D341Med (cell line): ENCODE measurements around the gene AIMP2.
"Not testable (repeated sequence)": the region's sequence is repeated elsewhere in the genome, so short reads cannot be mapped to it uniquely, and the experiment has no call there.

Experiments
- DNase-seq: peaks from one replicate; pipeline ENCODE4 v3.0.0; 2012; ENCODE audit warnings: low spot score

Gene AIMP2

GRCh38 chr7:6008668-6009611, at the start of gene AIMP2, which contains the start of gene PMS2:
Gene AIMP2 (plus strand): TSS chr7:6009272. CDS start chr7:6009364, 92 bp downstream.
Gene PMS2 (minus strand): TSS chr7:6009049. CDS start chr7:6009019, 30 bp downstream.
- DNase-seq: peak; percentile 98

DNA sequence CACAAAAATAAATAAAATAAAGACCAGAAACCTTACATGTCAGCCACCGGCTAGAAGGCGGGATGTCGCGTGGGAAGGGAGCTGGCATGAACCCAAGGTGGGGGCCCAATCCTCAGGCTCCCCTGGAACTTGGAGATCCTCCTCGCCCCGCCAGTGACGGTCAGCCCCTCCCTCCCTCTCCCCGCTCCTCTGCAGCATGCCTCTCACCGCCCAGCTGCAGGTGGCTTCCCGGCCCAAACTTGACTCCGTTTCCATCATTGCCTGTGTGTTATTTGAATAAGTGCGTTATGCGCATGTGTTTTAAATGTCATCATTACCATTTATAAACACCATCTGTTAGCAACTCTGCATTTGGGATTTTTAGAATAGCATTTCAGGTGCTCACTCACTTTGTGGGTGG, 45.9 kb upstream of the AIMP2 start:
- not testable (repeated sequence) for DNase-seq

- not testable (repeated sequence) for DNase-seq
These were observed 45.3 kb upstream of the AIMP2 start for GRCh38 chr7:5963810-5964209.

DNA sequence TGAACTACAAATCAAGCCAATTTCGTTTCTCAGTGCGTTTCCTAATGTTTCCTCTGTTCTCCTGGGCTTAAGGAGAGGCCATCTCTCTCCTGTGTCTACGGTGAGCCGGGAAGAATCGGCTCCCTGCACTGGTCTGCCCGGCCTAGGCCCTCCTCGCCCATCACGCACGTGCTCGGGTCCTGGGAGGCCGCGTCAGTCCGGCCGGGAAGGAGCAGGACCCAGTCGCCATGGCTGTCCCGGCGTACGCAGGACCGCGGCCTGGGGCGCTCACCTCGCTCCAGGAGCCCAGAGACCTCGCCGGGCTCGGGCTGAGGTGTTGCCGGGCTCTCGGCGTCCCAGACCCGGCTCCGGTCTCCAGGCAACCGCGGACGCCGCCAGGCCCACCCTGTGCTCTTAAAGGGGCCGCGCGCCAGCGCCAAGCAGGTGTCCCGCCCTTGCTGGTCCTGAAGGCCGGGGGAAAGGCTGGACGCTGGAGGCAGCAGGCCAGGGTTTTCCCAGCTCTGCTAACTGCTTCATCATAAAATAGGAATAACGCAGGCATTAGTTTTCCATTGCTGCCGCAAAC, 38.6 kb upstream of the AIMP2 start, which contains the start of gene RSPH10B:
TSS of gene RSPH10B (minus strand) at position 343 of the 565 bp plus-strand sequence. CDS start 3,573 bp downstream, outside the sequence.
- not testable (repeated sequence) for DNase-seq

- not testable (repeated sequence) for DNase-seq
These were observed 35.5 kb upstream of the AIMP2 start for GRCh38 chr7:5973580-5973979.

DNA sequence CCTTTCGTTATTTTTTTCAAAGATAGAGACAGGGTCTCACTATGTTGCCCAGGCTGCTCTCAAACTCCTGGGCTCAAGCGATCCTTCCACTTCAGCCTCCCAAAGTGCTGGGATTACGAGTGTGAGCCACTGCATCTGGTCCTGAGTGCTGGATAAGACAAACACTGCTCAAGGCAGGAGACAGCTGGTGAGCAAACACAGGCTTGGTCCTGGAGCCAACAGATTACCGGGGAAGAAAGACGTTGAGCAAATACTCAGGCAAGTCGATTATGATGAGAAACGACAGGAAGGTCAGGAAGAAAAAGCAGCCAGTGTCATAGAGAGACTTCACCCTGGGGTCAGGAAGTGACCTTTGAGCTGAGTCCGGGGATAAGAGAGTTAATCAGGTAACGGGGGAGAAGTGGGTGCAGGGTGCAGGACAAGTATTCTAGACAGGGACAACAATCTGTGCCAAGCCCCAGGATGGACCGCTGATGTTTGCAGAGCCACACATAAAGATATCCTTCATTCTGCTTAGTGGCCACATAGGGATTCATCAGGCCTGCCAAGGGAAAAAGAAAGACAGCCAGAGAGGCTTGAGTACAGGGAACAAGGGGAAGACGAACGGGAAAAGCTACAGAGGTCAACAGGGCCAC, 29.3 kb upstream of the AIMP2 start:
- not testable (repeated sequence) for DNase-seq

GRCh38 chr7:5987061-5987460, 22.0 kb upstream of the AIMP2 start:
- not testable (repeated sequence) for DNase-seq

GRCh38 chr7:5997210-5997808, 11.8 kb upstream of the AIMP2 start:
- peak; percentile 62 for DNase-seq

DNA sequence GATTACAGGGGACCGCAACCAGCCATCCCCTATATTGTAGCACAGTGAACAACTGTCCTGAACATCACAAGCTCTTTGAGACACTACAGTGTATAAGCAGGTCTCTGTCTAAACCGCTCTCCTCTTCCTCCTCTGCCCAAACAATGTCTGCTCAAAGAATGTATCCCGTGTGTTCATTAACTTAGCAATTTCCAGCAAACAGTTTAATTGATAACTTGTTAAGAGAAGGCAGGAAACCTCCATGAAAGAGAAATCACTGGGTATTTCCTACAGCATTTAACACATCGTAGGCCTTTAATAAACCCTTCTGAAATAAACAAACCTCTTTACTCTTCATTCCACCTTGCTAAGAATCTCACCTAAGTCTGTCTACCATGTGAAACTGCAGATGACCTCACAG, 1.7 kb upstream of the AIMP2 start:
- DNase-seq: no peak

DNA sequence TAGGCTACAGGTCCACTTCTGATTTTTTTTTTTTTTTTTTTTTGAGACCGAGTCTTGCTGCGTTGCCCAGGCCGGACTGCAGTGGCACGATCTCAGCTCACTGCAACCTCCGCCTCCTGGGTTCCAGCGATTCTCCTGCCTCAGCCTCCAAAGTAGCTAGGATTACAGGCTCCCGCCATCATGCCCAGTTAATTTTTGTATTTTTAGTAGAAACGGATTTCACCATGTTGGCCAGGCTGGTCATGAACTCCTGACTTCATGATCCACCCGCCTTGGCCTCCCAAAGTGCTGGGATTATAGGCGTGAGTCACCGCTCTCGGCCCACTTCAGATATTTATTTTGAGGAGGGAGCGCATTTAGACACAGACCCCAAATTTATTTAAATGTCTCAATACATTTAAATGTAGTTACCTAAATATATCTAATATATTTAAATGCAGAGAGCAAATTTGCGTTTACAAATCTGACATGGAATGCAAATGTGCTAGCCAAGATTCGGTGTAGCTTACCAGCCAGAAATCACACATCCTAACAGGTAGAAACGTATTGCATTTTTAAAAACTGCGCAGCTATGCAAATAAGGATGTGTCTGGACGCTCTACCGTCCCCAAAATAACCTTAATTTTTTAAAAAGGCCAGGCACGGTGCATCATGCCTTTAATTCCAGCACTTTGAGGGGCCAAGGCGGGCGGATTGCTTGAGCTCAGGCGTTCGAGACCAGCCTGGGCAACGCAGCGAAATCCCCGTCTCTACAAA, 1.1 kb upstream of the AIMP2 start:
- not testable (repeated sequence) for DNase-seq

GRCh38 chr7:6010370-6010769, 1.3 kb downstream of the AIMP2 start:
- DNase-seq: not testable (repeated sequence)

GRCh38 chr7:6011541-6011940, 2.5 kb downstream of the AIMP2 start:
- DNase-seq: no peak

DNA sequence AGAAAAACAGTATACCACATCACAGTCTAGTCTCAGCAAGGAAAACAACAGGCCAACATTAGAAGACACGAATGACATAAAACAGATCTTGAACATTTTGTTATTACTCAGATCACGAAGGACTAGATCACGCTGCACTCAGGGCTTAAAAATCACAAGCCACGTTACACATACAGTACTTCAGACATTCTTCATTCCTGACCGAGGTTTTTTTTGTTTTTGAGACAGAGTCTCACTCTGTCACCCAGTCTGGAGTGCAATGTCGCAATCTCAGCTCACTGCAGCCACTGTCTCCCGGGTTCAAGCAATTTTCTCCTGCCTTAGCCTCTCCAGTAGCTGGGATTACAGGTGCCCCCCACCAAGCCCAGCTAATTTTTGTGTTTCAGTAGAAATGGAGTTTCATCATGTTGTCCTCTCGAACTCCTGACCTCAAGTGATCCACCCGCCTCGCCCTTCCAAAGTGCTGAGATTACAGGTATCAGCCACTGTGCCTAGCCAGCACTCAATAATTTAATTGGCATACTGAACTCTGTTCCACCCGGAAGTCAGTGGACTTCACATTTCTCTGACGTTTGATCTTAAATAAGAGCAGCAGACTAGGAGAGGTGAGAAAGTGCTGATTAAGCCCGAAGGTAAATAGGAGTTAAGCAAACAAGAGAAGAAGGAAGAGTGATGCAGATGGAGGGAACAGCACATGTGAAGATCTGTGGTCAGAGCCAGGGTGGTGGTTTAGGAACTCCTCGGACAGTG, 3.5 kb downstream of the AIMP2 start:
- DNase-seq: no peak

- peak; percentile 72 for DNase-seq
These were observed 7.0 kb downstream of the AIMP2 start for GRCh38 chr7:6015917-6016652.

DNA sequence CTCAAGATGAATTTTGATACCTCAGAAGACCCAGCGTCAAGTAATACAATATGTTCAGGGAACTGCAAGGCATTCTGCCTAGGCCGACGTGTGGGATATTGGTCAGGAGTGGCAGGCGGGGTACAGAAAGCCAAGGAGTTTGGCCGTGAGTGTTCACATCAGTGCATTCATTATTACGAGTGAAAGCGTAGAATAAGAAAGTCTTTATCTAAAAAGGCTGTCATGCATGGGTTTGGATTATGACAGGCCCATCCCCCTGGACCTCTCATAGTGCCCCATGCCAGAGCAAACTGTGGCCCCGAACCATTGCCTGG, 7.5 kb downstream of the AIMP2 start:
- no peak for DNase-seq

DNA sequence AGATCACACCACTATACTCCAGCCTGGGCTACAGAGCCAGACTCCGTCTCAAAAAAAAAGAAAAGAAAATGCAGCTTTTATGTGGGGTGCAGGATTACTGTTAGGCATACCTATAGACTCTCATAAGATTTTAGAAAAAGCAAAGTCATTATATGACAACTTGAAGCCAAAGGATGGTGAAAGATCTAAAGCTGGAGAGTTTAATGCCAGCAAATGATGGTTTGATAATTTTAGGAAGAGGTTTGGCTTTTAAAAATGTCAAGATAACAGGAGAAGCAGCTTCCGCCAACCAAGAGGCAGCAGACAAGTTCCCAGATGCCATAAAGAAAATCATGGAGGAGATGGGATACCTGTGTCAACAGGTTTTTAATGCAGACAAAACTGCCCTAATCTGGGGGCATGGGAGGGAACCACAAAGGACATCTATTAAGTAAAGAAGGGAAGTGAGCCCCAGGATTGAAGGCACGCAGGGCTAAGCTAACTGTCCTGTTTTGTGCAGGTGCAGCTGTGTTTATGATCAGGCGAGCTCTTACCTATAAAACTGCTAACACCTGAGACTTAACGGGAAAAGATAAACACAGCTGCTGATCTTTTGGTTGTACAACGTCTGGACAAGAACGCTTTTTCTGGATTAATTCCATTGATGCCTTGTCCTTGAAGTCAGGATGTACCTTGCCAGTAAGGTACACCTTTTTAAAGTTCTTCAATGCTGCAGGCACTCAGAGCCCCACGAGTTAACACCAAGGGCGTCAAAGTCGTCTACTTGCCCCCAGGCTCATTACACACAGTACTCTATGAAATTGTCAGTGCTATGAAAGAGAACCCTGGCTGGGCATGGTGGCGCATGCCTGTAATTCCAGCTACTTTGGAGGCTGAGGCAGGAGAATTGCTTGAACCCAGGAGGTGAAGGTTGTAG, 11.6 kb downstream of the AIMP2 start:
- no peak for DNase-seq

DNA sequence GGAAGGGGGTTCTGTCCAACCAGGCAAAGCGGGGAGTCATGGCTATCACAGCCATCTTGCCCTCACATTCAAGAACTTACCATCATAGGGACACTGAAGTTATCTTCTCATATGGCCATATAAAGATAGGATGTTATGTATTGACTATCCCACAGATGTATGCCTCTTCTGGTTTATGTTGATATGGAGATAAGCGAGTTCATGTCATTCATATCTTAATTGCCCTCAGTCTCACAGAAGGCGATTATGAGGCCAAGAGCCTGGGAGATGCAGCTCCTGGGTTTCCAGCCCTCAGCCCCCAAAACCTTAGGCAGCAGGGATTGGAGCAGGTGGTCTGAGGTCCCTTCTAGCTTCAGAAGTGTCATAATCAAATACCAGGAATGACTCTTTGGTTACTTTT, 13.6 kb downstream of the AIMP2 start:
- no peak for DNase-seq

GRCh38 chr7:6023974-6024435, 14.9 kb downstream of the AIMP2 start:
- no peak for DNase-seq
